A549 treated with ZK216348 at 1 μM for 4 hours (cell line): ENCODE data around the gene STPG4. TPM values are rescaled to one million over a fixed set of nuclear protein-coding genes. Genes with fewer than 3 reads are reported as not detected.

Experiments used
- total RNA-seq: library from RNA; stranded (reverse); fragments of 200-300 nt; extraction: Qiagen RNA extraction; gene quantifications from 5 replicates; pipeline ENCODE4 v1.2.3, GENCODE V29; 2022; ENCODE audit warnings: low read depth

STPG4 gene
- not detected in 5 replicates for total RNA-seq

GRCh38 chr2:47155091-47155876 is at the start of gene STPG4:
TSS of gene STPG4 (minus strand) at chr2:47155308. CDS start at chr2:47155251, 57 bp downstream.

Other genes with a start within 250 kb of the STPG4 start
- 82.2 to 111 TPM (median 109 TPM) in 5 replicates for gene MCFD2, start 239.5 kb downstream of the STPG4 start, total RNA-seq
- gene TTC7A, start 214.1 kb downstream of the STPG4 start, total RNA-seq: 28.8 to 48.0 TPM (median 41.2 TPM) in 5 replicates
- gene CALM2, start 21.2 kb upstream of the STPG4 start, total RNA-seq: 938 to 1,400 TPM (median 1,018 TPM) in 5 replicates
- gene EPCAM, start 214.0 kb upstream of the STPG4 start, total RNA-seq: 4.5 to 5.1 TPM (median 4.8 TPM) in 5 replicates
- 31.9 to 46.3 TPM (median 39.3 TPM) in 5 replicates for gene MSH2, start 247.8 kb upstream of the STPG4 start, total RNA-seq